Measurements from ENCODE around the gene KRTAP12-1. TPM values are rescaled to one million over a fixed set of nuclear protein-coding genes. Genes with fewer than 3 reads are reported as not detected.
A peak's percentile ranks its signal among the peaks of the same experiment; 100 is the strongest.

The KRTAP12-1 gene
- total RNA-seq, 2 donors from 2014 or later, result not detected

- Histone ChIP-seq H3K27me3 (peaks cover 0 to 59% of the 10 kb centered on the region in 2 donors), H3K36me3 (no peaks in the 10 kb centered on the region), H3K27ac (no peak overlapping the region), H3K4me3 (no peak overlapping the region), H3K9me3 (no peaks in the 10 kb centered on the region), H3K4me1 (peaks cover 0 to 46% of the 10 kb centered on the region in 2 donors)
- TF ChIP-seq, protein P1, sequence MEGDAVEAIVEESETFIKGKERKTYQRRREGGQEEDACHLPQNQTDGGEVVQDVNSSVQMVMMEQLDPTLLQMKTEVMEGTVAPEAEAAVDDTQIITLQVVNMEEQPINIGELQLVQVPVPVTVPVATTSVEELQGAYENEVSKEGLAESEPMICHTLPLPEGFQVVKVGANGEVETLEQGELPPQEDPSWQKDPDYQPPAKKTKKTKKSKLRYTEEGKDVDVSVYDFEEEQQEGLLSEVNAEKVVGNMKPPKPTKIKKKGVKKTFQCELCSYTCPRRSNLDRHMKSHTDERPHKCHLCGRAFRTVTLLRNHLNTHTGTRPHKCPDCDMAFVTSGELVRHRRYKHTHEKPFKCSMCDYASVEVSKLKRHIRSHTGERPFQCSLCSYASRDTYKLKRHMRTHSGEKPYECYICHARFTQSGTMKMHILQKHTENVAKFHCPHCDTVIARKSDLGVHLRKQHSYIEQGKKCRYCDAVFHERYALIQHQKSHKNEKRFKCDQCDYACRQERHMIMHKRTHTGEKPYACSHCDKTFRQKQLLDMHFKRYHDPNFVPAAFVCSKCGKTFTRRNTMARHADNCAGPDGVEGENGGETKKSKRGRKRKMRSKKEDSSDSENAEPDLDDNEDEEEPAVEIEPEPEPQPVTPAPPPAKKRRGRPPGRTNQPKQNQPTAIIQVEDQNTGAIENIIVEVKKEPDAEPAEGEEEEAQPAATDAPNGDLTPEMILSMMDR (IDR thresholded peaks at IDR 0.05), result no peak
- DNase-seq (ENCODE audit: low spot score), result no peak
Observed at GRCh38 chr21:44708213-44708865, 26.4 kb upstream of the KRTAP12-1 start.

DNA sequence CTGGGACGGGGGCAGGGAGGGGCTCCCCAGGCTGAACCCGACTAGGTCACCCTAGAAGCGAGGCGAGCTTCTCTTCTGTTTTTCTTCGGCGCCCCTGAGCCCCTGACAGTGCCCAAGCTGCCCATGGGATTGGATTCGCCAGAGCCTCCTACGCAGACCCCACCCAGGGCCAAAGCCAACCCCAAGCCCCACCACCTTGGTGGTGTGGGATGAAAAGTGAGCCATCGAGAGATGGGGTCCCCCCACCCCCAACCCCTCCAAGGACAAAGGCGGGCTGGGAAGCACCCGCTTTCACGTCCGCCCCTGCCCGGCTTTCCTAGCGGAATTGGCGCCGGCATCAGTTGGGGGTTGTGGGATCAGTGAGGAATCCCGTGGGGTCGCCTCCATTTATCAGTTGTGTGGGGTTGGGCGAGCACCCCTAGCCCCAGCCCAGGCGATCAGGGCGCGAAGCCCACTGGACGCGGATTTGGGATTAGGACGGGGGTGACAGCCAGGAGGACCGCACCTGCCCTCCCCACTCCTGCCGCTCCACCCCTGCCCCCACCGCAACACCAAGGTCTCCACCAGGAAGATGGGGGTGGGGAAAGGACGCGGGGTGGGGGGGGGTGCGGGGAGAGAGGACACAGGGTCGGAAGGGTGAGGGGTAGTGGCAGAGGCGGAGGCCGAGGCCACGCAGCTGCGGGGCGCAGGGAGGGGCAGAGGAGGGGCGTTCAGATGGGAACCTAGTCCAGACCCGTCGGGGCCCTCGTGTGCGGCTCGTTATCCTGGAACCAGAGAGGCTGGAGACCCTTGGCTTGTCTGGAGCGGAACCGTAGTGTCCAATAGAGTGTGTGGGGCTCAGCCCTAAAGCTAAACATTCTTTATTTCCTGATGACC is 25.0 kb upstream of the KRTAP12-1 start:
- DNase-seq (ENCODE audit: low spot score), result no peak
- H3K4me3 ChIP-seq, result no peak overlapping the region
- H3K4me1 ChIP-seq, result peaks cover 0 to 42% of the 10 kb centered on the region in 2 donors
- H3K9me3 ChIP-seq, result no peaks in the 10 kb centered on the region
- H3K36me3 ChIP-seq, result no peaks in the 10 kb centered on the region
- H3K27ac ChIP-seq, result no peak overlapping the region
- TF ChIP-seq, protein P1 (IDR thresholded peaks at IDR 0.05), result no peak
- peaks cover 0 to 45% of the 10 kb centered on the region in 2 donors for H3K27me3 ChIP-seq

GRCh38 chr21:44706026-44706705 is 24.2 kb upstream of the KRTAP12-1 start:
- peaks cover 0 to 34% of the 10 kb centered on the region in 2 donors for H3K4me1 ChIP-seq
- H3K36me3 ChIP-seq, result no peaks in the 10 kb centered on the region
- TF ChIP-seq, protein P1 (IDR thresholded peaks at IDR 0.05), result no peak
- no peak for DNase-seq (ENCODE audit: low spot score)
- no peak overlapping the region for H3K4me3 ChIP-seq
- H3K9me3 ChIP-seq, result no peaks in the 10 kb centered on the region
- no peak overlapping the region for H3K27ac ChIP-seq
- peaks cover 0 to 37% of the 10 kb centered on the region in 2 donors for H3K27me3 ChIP-seq

DNA sequence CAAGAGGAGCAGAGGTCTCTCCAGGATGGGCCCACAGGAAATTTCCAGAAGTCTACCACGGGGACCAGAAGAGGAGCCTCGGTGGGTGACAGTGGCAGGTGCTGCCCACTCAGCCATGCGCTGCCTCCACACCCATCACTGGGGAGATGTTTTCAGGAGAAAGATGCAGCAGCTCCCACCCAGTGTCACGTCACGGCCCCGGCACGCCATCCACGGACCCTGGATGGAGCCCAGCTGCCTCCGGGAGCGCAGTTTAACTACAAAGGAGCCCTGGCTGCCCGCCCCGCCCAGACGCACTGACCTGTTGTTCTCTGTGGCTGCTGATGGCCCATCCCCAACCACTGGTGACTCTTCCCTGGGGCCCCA is 22.7 kb upstream of the KRTAP12-1 start:
- TF ChIP-seq, protein P1 (IDR thresholded peaks at IDR 0.05), result no peak
- H3K27me3 ChIP-seq, result peaks cover 0 to 31% of the 10 kb centered on the region in 2 donors

DNA sequence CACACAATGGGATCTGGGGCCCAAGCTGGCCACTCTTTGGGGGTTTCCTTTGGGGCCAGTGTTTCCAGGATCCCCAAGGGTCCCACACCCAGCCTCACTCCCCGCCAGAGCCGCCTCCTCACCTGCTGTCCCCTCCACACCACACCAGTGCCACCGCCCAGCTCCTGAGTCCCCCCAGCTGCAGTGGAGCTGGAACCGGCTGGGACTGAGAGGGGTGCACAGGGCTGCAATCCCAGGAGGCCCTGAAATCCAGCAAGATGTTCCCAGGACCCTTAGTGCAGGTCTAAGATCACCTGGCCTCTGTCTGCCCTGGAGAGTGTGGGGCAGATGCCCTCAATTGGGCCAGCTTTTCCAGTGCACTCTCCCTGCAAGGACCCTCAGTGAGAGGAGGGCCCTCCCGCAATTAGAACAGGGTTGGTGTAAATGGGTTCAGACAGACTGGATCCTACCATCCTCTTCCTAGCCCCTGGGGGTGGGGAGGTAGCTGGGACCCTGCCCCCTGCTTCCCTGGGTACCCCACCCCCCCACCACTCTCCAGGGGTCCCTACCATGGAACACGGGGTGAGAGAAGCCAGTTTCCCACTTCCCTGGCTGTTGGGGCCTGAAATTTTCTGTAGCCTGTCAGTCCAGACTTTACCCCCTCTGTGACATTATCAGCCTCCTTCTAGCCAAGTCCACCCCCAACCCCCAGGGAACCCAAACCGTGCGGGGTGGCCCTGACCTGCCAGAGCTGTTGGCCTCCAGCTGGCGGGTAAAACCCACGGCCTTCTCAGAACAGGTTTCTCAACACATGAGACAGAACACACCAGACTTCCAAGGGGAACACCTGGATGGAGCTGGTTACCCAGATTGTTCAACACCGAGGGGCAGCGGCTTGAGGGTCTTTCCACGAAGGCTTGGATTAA is 22.0 kb upstream of the KRTAP12-1 start:
- Histone ChIP-seq H3K9me3 (no peaks in the 10 kb centered on the region), H3K27me3 (peaks cover 0 to 24% of the 10 kb centered on the region in 2 donors), H3K36me3 (no peaks in the 10 kb centered on the region), H3K27ac (no peak overlapping the region), H3K4me3 (no peak overlapping the region), H3K4me1 (peaks cover 0 to 13% of the 10 kb centered on the region in 2 donors)
- TF ChIP-seq, protein P1 (IDR thresholded peaks at IDR 0.05), result no peak
- DNase-seq (ENCODE audit: low spot score), result peak; percentile 44

More for the DNA sequence above, 22.7 kb upstream of the KRTAP12-1 start:
- Histone ChIP-seq H3K9me3 (no peaks in the 10 kb centered on the region), H3K4me1 (peaks cover 0 to 19% of the 10 kb centered on the region in 2 donors), H3K27ac (no peak overlapping the region), H3K4me3 (no peak overlapping the region), H3K36me3 (no peaks in the 10 kb centered on the region)
- peak; percentile 26 for DNase-seq (ENCODE audit: low spot score)
